ENCODE data around the gene HK3.

Gene HK3

DNA sequence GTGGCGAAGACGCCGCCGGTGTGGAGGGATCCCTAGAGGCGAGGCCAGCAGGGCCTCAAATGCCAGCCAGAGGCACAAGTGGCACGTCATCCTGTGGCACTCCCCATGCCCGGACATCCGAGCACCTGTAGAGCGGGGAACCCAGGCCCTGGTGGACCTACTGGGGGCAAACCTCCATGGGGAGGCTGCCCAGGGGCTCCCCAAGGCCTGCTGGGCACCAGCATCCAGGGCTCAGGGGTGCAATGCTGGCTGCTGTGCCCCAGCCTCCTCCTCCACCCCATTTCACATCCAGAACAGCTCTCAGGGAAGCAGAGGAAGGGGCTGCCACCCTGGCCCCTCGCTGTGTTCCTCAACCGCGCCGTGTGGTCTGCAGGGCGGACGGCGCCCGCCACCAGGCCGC lies 43.5 kb downstream of the HK3 start:
- H3K27ac ChIP-seq = no peak overlapping the region
- DNase-seq (ENCODE audit: low read depth, low spot score) = no peak

DNA sequence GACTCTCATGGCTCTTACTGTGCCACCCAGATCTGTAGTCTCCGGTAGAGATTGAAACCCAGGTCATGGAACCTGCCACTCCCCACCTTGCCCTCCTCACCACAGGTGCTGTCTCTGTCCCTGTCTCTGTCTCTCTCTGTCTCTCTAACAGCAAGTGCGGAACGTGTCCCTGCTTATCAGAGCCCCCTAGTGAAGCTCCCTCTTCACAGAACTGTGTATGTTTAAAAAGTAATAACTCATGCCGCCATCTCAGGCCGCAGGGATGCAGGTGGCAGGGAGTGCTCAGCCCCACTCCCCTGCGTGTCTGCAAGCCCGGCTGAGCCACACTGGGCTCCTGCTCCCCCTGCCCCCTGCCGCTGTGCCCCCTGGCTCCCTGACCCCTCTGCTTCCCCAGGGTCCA lies 45.0 kb downstream of the HK3 start:
- no peak overlapping the region for H3K27ac ChIP-seq
- DNase-seq (ENCODE audit: low read depth, low spot score) = no peak

DNA sequence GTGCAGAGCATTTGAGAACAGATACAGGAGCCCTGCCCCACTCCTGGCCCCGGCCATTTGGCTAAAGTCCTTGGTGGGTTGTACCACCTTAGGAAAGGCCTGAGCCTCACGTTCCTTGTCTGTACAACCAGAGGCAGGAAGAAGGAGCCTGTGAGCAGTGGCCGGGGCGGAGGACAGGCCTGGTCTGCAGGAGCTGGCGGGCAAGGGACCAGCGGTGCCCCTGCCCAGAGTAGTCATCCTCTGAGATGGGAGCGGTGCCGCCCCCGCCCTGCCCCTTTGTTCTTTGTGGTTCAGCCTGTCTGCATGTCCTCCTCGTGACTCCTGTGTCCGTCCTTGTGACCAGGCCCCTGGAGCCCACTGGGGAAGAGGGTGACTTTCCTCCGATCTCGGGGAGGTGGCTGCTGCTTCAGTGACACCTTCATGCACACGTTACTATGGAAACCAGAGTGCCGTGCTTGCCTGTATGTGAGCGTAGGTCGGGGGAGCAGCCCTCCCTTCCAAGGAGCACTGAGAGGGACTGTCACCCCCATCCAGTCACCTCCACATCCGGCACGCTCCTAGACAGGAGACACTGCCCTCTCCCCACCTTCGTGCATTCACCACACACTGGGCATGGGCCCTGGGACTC lies 45.9 kb downstream of the HK3 start:
- H3K27ac ChIP-seq = no peak overlapping the region
- DNase-seq (ENCODE audit: low read depth, low spot score) = no peak

DNA sequence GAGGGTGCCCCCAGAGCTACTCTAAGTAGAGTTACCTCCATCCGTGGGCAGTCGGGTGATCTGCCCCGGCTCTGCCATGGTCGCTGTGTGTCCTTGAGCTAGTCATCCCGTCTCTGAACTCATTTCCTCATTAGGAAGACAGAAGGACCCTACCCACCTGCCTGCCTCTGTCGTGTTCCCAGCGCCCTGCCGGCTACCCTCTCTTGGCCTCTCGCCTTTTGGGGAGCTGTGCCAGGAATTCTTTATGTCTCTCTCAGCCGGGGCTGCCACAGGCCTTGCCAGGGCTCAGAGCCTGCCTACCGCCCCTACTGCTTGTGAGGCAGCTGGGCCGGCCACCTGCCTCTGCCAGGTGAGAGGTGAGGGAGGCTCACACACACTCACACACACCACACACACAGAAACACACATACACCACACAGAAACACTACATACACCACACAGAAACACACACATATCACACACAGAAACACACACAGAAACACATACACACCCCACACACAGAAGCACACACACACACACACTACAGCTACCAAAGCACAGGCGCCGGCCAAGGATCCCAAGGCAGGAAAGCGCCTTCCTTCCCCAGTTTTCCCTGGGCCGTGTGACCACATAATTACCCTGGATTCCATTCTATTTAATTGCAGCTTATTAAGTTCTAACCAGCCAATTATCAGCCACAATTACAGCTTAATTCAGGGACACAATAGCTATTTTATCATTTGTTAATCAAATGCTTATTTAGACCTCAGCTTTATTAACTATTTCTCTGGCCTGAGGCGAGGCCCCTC lies 47.1 kb downstream of the HK3 start:
- DNase-seq (ENCODE audit: low read depth, low spot score) = no peak
- H3K27ac ChIP-seq = no peak overlapping the region

DNA sequence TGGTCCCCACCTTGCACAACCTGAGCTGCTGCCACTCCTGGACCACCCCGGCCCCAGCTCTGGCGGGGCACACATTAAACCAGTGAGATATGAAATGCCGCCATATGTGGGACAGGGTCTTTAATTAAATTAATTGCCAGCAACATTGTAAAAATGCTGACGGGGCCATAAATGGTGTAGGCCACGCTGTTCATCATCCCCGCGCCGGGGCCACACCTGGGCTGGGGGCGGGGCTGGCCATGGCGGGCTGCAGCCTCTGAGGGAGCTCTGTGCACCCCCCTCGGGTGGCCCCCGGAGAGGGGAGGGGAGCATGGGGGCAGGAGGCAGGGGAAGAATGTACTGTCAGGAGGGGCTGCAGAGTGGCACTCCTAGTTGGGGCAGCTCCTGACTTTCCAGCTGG lies 47.8 kb downstream of the HK3 start:
- H3K27ac ChIP-seq = no peak overlapping the region
- no peak for DNase-seq (ENCODE audit: low read depth, low spot score)

DNA sequence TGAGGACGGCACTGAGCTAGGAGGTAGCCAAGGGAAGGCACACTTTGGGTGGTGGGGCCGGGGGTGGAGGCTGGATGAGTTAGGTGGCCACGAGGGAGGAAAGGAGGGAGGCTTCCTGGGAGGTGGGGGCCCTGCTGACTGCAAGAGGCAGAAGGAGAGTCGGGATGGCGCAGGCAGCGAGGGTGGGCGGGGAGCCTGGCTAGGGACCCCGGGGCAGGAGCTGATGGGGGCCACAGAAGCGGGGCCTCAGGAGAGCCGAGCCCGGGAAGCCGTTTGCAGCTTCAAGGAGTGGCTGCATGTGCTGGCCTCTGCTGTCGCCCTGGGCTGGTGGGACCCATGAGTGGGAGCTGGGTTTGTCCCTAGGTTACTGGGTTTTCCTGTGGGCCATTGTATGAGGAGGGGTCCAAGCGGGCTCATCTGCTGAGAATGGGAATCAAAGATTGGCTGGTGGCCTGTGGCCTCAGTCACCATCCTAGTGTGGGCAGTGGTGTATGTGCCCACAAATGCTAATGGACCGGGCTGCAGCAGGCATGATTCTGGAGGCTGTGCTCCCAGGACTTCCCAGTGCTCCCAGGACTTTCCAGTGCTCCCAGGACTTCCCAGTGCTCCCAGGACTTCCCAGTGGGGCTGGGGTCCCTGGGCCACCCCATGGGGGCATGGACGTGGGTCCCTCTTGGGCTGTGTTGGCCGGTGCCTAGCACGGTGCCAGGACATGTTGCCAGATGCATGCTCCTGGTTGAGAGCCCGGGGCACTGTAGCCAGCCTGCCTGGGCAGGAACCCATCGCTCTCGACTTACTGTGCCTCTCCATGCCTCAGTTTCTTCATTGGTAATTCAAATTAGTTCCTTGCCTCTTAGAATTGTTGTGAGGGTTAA lies 48.5 kb downstream of the HK3 start:
- no peak for DNase-seq (ENCODE audit: low read depth, low spot score)

DNA sequence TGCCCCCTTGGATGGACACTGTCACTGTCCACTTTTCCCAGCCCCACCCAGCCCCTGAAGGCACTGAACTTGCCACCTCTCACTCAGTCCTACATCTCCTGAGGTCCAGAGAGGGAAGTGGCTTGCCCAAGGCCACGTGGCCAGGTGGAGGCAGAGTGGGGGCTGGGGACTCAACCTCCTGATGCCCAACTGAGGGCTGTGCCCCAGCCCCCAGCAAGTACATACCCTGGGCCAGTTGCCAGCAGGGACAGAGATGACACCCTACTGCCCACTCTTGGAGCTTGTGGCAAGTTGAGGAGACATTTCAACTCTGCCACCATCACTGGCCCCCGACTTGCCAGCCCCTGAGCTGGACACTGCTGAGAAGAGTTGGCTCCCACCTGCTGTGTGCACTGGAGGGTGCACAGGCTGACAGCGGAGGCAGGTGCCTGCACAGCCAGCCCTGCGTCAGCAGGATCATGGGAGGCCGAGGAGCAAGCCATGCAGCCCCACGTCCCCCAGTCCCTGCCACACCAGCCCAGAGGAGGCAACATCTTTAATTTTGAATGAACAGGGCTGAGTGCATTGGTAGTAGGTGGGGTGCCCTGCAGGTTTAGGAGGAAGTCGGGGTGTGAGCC lies 49.4 kb downstream of the HK3 start:
- DNase-seq (ENCODE audit: low read depth, low spot score) = no peak
- H3K27ac ChIP-seq = no peak overlapping the region

More for the DNA sequence above, 48.5 kb downstream of the HK3 start:
- no peak overlapping the region for H3K27ac ChIP-seq

DNA sequence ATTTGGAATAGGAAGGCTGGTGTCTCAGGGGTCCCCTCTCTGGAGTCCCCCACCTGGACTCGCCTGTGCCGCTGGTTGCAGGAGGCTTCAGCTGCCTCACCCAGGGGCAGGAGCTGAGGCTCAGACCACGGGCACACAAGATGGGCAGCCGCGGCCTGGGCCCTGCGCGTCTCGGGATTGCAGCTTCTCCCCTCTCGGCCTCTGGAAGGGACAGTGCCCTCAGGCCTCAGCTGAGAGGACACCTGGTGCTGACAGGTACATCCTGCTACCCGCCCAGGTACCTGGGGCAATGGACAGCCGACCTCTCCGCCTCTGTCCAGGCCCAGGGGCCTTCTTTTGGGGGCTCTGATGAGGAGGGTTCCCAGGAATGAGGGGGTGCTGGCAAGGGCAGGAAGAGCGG lies 50.5 kb downstream of the HK3 start:
- DNase-seq (ENCODE audit: low read depth, low spot score) = no peak
- H3K27ac ChIP-seq = no peak overlapping the region

DNA sequence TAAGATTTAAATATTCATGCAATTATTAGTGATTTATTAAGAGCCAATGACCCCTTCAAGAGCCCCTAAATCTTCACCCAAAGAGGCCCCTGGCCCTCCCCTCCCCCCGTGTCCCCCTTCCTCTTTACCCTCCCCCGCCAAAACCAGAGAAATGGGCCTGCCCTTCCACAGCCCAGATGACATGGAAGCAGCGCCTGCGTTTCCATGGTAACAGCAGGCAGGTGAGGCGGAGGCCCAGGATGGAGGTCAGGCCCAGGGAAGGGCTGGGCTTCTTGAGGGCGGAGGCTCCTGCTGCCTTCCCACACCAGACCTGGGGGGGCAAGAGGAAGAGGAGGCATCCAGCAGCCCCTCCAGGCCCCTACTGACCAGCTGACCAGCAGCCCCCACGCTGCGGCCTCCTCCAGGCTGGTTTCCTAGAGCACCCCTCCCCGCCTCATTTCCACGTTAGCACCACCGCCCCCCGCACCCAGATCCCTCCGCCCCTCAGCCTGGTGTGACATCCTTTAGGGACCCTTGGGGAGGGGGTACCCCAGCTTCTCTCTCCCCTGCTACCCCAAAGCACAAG lies 51.3 kb downstream of the HK3 start:
- no peak overlapping the region for H3K27ac ChIP-seq
- no peak for DNase-seq (ENCODE audit: low read depth, low spot score)

DNA sequence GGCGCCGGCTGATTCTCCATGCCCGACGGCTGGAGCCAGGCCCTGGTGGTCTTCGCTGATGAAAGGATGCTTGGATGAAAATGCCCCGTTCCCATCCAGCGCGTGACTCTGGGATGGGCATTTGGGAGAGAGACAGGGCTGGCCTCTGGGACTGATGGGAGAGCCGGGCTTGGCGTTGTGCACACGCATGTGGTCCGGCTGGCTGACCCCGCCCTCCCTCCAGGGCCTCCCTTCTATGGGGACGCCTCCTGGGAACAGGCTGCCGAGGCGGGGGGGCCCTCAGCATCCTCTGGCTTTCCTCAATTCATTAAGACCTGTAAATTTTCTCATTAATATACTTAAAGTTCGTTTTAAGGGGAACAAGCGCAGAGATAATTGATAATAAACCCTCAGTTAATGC lies 52.0 kb downstream of the HK3 start:
- DNase-seq (ENCODE audit: low read depth, low spot score) = no peak
- no peak overlapping the region for H3K27ac ChIP-seq

DNA sequence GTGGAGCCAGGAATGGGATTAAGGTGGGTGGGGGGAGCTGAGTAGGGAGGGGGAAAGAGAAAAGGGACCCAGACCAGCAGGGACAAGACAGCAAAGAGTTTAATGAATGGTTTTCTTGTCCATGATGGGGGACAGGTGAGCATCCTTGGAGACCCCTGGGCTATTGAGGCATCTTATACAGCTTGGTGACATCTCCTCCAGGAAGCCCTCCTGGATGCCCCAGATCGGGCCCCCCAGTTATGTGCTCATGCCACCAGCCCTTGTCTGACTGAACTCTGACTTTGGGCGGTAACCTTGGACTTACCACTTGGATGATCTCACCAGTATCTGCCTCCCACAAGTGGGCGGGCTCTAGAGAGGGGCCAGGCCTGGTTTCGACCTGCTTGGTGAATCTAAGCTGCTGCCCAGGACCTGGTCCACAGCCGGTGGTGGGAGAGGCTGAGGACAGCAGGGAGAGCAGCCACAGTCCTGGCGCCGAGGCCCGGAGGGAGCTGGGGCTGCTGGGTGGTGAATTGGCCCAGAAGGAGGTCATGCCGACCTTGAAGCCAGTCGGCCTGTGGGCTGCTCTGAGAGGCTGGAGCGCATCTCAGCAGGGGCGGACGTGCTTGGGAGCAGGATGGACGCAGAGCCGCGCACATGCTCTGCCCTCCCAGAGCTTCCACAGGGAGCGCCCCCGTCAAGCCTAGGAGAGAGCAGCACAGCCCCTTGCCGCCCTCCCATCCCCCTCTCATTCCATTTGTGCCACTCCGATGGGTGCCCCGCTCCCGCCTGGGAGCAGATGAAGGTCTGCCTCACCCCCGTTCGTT lies 52.6 kb downstream of the HK3 start:
- H3K27ac ChIP-seq = no peak overlapping the region
- DNase-seq (ENCODE audit: low read depth, low spot score) = no peak

DNA sequence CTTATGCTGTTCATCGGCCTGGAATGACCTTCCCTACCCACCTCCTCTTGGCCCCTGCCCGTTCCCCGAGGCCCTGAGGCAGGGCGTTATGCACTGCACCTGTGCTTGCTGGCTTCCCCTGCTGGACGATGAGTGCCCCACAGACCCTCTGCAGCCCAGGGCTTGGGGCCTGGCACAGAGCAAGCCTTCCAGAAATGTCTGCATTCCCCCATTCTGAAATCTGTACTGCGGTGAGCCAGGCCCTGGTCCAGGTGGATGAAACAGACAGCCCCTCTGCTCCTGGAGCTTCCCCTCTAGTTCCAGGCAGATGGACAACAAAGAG lies 53.8 kb downstream of the HK3 start:
- no peak overlapping the region for H3K27ac ChIP-seq
- DNase-seq (ENCODE audit: low read depth, low spot score) = no peak

DNA sequence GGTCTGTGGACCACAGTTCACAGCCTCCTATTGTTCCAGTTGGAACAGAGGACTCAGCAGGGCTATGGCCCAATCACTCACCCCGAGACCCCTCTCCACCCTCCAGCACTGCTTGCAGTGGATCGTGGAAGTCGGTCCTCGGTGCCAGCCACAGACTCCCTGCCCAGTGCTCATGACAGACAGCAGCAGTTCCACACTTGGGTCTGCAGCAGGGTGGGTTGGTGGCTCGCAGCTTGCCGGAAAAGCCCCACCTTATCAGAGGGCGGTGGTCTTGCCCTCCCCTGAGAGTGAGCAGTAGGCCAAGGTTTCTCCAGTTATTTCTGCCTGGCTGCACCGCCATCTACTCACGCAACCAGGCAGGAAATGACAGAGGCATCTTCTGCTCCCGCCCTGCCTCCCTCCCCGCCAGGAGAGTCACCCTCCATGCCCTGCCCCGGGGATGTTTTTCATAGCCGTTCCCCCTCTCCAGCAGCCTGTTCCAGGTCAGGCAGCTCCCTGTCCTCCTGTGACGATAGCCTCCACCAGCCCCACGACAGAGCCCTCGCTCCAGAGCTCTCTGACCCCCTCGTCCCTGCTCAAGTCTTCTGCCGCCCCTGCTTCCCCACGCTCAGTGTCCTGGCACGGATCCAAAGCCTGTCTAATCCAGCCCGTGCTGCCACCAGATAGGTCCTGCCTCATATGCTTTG lies 54.3 kb downstream of the HK3 start:
- no peak for DNase-seq (ENCODE audit: low read depth, low spot score)
- H3K27ac ChIP-seq = no peak overlapping the region

DNA sequence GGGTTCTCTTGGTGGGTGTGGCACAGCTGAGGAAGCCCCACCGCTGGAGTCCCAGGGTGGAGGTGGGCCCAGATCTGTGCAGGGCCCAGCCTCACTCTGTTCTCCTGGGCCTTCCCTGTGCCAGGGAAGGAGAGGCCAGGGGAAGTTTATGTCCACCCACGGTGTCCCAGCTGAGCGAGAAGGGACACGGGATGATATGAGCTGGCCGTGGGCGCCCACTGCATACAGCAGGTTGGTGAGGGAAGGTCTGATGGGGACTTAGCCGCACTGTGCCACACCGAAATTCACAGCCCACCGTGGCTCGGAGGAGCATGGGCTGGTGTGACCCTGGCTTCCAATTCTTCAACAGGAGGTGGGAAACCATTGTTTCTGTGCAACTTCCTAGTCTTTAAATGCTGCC lies 54.9 kb downstream of the HK3 start:
- no peak overlapping the region for H3K27ac ChIP-seq
- no peak for DNase-seq (ENCODE audit: low read depth, low spot score)

DNA sequence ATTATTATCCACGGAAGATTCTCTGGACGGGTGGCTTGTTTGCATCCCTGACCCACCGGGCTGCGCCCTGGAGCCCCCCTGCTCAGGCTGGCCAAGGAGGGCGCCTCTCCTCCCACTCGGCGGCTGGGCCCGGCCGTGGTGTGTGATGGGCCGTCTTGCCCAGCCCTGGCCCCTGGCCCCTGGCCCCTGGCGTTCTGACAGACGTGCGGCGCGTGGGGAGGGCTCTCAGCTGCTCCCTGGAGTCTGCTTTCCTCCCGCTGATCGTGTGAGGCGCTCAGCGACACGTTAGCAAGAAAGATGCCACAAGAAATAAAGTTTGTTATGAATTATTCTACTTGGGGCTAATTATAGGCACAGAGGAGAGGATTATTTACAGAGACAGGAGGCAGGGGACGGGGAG lies 55.5 kb downstream of the HK3 start:
- no peak for DNase-seq (ENCODE audit: low read depth, low spot score)
- no peak overlapping the region for H3K27ac ChIP-seq

DNA sequence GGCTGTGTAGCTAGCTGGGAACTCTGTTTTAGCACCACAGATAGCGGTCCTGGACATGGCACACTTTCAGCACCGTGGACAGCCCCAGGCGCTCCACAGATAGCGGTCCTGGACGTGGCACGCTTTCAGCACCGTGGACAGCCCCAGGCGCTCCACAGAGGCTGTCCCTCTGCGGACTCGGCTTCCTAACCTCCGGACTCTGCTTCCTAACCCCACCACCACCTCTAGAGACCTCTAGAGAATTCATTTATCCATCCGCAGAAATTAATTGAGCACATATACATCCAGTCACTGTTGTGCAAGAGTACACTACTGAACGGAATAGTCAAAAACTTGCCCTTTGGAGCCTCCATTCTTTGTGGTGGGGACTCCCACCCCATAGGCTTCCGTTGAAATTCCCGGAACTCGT lies 61.4 kb downstream of the HK3 start:
- H3K27ac ChIP-seq = no peak overlapping the region
- peak; percentile 16 for DNase-seq (ENCODE audit: low read depth, low spot score)

DNA sequence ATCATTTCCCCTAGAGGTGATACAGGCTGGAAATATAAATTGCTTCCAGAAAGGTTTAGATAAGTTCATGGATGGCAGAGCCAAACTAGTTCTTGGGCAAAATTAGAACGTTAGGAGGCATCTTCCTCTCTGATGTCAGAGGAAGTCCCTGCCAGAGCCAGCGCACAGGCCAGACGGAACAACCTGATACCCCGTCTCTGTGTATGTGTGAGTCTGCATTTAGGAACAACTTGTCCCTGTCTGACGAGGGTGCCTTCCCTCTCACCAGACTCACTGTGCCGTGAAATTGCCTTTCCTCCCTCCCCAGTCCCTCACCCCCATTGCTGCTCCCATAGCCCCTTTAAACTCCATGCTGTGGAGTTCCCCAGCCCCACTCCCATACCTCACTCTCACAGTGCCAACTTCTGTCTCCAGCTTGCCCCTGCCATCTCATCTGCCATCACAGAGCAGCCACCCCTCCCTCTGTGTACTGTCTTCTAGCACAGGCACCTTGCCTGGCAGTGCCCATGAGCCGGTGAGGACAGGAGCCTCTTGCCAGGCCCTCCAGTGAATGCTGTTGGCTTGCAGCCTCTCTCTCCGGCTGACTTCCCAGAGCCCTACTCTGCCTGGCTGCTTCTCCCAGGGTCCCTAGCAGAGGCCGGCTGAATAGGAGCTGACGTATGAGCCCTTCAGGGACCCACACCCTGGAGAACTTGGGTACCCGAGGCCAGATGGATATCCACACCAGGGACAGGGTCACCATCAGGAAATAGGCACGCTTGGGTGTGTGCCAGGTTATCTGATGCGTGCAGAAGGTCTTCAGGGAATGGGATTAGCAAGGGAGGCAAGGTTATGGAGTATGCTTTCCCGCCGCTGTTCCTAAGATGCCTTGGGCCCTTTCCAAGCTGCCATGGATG lies 62.1 kb downstream of the HK3 start:
- DNase-seq (ENCODE audit: low read depth, low spot score) = no peak
- no peak overlapping the region for H3K27ac ChIP-seq

DNA sequence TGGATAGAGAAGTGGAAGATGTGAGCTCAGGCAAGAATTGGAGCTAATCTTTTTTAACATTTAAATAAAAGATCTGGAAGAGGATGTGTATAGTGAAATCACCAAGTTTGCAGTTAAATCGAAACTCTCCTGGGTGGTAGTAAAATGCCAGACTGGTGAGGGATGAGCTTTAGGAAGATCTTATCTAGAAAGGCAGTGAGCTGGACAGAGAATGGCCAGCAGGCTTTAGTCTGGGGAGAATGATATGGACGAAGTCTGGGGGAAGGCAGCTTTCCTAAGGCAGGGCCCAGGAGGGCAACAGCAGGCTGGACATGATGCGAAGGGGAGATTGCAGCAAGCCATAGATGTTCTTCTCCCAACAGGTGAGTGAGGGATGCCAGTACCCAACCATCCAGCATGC lies 63.2 kb downstream of the HK3 start:
- DNase-seq (ENCODE audit: low read depth, low spot score) = no peak
- no peak overlapping the region for H3K27ac ChIP-seq
